KOPT-K1 (cell line): ENCODE measurements around the gene FLOT1.
"Not testable (repeated sequence)": the region's sequence is repeated elsewhere in the genome, so short reads cannot be mapped to it uniquely, and the experiment has no call there.

ENCODE experiments used
- H3K27ac ChIP-seq: fragments of 200-600 bp; sonication (generic); 2 replicates; pipeline ENCODE4 v1.5.1; 2016; ENCODE audit warnings: antibody characterized with exemption, mild to moderate bottlenecking, low read depth, low read length; ENCODE audit not compliant: poor library complexity, severe bottlenecking
- H3K36me3 ChIP-seq: fragments of 200-600 bp; sonication (generic); 2 replicates; pipeline ENCODE4 v1.5.1; 2017; ENCODE audit warnings: antibody characterized with exemption, mild to moderate bottlenecking, low read length, moderate library complexity; ENCODE audit not compliant: insufficient read depth
- H3K9me3 ChIP-seq: fragments of 200-600 bp; sonication (generic); 2 replicates; pipeline ENCODE4 v1.5.1; 2017; ENCODE audit warnings: antibody characterized with exemption, low read length, mild to moderate bottlenecking; ENCODE audit not compliant: insufficient read depth, poor library complexity, severe bottlenecking

Gene FLOT1

GRCh38 chr6:30723159-30723842 is 19.2 kb downstream of the FLOT1 start:
- Histone ChIP-seq H3K27ac (peak overlapping the region; percentile 98), H3K36me3 (peaks cover 68% of the 10 kb centered on the region)

GRCh38 chr6:30722280-30723112 is 20.0 kb downstream of the FLOT1 start:
- peaks cover 60% of the 10 kb centered on the region for H3K36me3 ChIP-seq
- H3K9me3 ChIP-seq: no peaks in the 10 kb centered on the region
- peak overlapping the region; percentile 98 for H3K27ac ChIP-seq

More at GRCh38 chr6:30723159-30723842, 19.2 kb downstream of the FLOT1 start:
- H3K9me3 ChIP-seq: not testable (repeated sequence)

GRCh38 chr6:30722025-30722279 is 20.5 kb downstream of the FLOT1 start:
- Histone ChIP-seq H3K27ac (peak overlapping the region; percentile 98), H3K36me3 (peaks cover 54% of the 10 kb centered on the region)

GRCh38 chr6:30721198-30722024 is 21.1 kb downstream of the FLOT1 start:
- Histone ChIP-seq H3K9me3 (no peaks in the 10 kb centered on the region), H3K36me3 (peaks cover 49% of the 10 kb centered on the region), H3K27ac (peak overlapping the region; percentile 98)

More at GRCh38 chr6:30722025-30722279, 20.5 kb downstream of the FLOT1 start:
- not testable (repeated sequence) for H3K9me3 ChIP-seq

- Histone ChIP-seq H3K9me3 (no peaks in the 10 kb centered on the region), H3K27ac (peak overlapping the region; percentile 98), H3K36me3 (peaks cover 44% of the 10 kb centered on the region)
These were observed 21.7 kb downstream of the FLOT1 start for GRCh38 chr6:30720738-30721197.

GRCh38 chr6:30719791-30720737 is 22.4 kb downstream of the FLOT1 start, which contains the start of gene TUBB:
Gene TUBB, plus strand, starts transcription at chr6:30720352. Its CDS starts 155 bp downstream, at chr6:30720507.
- peak within 1 kb of the TSS; percentile 98 for H3K27ac ChIP-seq
- H3K36me3 ChIP-seq: peaks cover 39% of the 10 kb centered on the region
- no peaks in the 10 kb centered on the region for H3K9me3 ChIP-seq

- no peaks in the 10 kb centered on the region for H3K9me3 ChIP-seq
- H3K27ac ChIP-seq: peak overlapping the region; percentile 98
- H3K36me3 ChIP-seq: peaks cover 39% of the 10 kb centered on the region
These were observed 23.1 kb downstream of the FLOT1 start for GRCh38 chr6:30719356-30719755.

- peaks cover 39% of the 10 kb centered on the region for H3K36me3 ChIP-seq
These were observed 24.4 kb downstream of the FLOT1 start for GRCh38 chr6:30717845-30718720.

GRCh38 chr6:30717129-30717844 is 25.2 kb downstream of the FLOT1 start, which contains the start of gene MDC1:
Gene MDC1, minus strand, starts transcription at chr6:30717281. Its CDS starts 2,106 bp downstream, at chr6:30715175.
- Histone ChIP-seq H3K9me3 (no peaks in the 10 kb centered on the region), H3K27ac (peak within 1 kb of the TSS; percentile 98), H3K36me3 (peaks cover 39% of the 10 kb centered on the region)

More at GRCh38 chr6:30717845-30718720, 24.4 kb downstream of the FLOT1 start:
- H3K27ac ChIP-seq: peak overlapping the region; percentile 98
- H3K9me3 ChIP-seq: not testable (repeated sequence)

DNA sequence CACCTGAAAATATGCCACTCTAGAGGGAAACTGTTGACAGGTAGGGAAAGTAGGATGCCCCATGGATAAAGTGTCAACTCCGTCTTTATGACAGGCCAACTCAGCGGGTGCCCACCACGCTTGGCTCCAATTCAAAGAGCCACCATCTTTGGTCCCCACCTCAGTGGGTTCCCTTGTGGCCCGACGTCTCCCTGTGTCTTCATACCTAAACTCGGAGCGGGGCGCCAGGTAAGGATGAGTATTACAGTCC is 25.7 kb downstream of the FLOT1 start:
- no peaks in the 10 kb centered on the region for H3K9me3 ChIP-seq
- H3K27ac ChIP-seq: peak overlapping the region; percentile 98
- peaks cover 35% of the 10 kb centered on the region for H3K36me3 ChIP-seq

DNA sequence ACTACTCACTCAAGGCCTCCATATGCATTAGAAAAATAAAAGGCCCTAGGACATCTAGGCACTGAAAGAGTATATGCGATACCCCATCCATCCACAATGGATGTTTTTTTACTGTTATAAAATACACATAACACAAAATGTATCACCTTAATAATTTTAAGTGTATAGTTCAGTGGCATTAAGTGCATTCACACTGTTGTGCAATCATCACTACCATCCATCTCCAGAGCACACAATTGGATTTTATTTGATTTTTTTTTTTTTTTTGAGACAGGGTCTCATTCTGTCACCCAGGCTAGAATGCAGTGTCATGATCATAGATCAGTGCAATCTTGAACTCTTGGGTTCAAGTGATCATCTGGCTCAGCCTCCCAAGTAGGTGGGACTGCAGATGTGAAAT is 28.2 kb downstream of the FLOT1 start:
- H3K9me3 ChIP-seq: no peaks in the 10 kb centered on the region
- H3K27ac ChIP-seq: peak overlapping the region; percentile 98
- H3K36me3 ChIP-seq: peaks cover 54% of the 10 kb centered on the region

- Histone ChIP-seq H3K36me3 (peaks cover 72% of the 10 kb centered on the region), H3K27ac (peak overlapping the region; percentile 85), H3K9me3 (no peaks in the 10 kb centered on the region)
These were observed 30.0 kb downstream of the FLOT1 start for GRCh38 chr6:30712441-30712945.
